GM12891 (cell line): ENCODE data around the gene IP6K2.

Experiments
- DNase-seq: peaks from one replicate; pipeline ENCODE4 v3.0.0; 2011; ENCODE audit warnings: low spot score; ENCODE audit not compliant: insufficient read length
- FAIRE-seq: peaks from 2 replicates; lab custom pipeline; 2011; peaks lifted over from hg19 to GRCh38; lab: Jason Lieb, UNC
- PAX5 ChIP-seq: IDR thresholded peaks from 2 replicates; pipeline ENCODE4 v1.6.1; 2011; ENCODE audit warnings: low read length, moderate library complexity, mild to moderate bottlenecking; ENCODE audit not compliant: insufficient read depth, severe bottlenecking
- POLR2A ChIP-seq: IDR thresholded peaks from 2 replicates; pipeline ENCODE4 v1.6.1; 2011; ENCODE audit warnings: low read depth, low read length, control low read depth
- POLR2AphosphoS5 ChIP-seq: IDR thresholded peaks from 2 replicates; pipeline ENCODE4 v1.6.1; 2011; ENCODE audit warnings: low read depth, low read length, control low read depth
- POU2F2 ChIP-seq: IDR thresholded peaks from 2 replicates; pipeline ENCODE4 v1.6.1; 2011; ENCODE audit warnings: low read depth, mild to moderate bottlenecking, control low read depth, low read length, moderate library complexity
- SPI1 ChIP-seq: IDR thresholded peaks from 2 replicates; pipeline ENCODE4 v1.6.1; 2011; ENCODE audit warnings: low read depth, low read length, control low read depth
- TAF1 ChIP-seq: IDR thresholded peaks from 2 replicates; pipeline ENCODE4 v1.6.1; 2011; ENCODE audit warnings: low read depth, low read length, control low read depth

IP6K2 gene

GRCh38 chr3:48664929-48665328 is 52.1 kb downstream of the IP6K2 start:
- no peak for FAIRE-seq
- no peak for DNase-seq
- TF ChIP-seq POLR2AphosphoS5 (no peak), SPI1 (no peak), PAX5 (no peak), POLR2A (no peak), TAF1 (no peak), POU2F2 (no peak)

GRCh38 chr3:48664313-48664644 is 52.7 kb downstream of the IP6K2 start:
- TF ChIP-seq TAF1 (no peak), POLR2AphosphoS5 (no peak), SPI1 (no peak), POU2F2 (no peak), POLR2A (no peak), PAX5 (no peak)
- FAIRE-seq (no peak), DNase-seq (no peak)

DNA sequence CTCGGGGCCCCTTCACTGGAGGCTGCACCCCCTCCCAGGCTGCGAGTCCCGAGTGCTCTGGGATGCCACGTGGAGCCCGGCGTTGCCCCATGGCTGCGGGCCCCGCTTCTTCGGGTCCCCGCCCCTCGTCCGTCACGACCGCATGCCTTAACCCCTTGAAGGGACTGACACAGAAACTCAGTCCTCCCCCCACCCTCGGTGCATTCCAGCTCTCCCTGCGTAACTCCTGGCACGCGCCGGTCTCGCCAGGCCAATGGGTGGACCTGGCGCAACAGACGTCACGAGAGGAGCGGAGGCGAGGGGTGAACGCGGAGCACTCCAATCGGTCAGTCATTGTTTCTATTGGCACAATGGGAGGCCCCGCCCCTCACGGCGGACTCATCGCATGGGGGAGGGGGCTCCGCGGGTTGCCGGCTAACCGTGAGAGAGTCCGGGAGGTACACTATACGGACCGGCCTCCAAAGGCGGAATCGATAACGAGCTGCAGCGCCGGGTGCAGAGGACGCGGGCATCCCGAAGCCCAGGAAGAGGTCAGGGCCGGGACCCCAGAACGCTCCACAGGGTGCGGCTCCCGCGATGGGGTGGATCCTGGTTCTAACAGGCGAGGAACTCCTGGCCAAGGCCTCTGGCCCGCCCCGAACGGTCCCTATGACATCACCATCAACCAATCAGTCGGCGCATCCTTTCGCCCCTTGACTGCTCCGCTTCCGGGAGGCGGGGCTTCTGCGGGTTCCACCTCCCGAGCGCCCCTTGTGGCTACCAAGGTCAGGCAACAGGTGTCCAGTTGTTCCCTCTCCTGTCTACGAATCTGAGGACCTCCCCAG is 53.3 kb downstream of the IP6K2 start:
- TF ChIP-seq POLR2AphosphoS5, result peak; percentile 21; the same call in 1 of the 2 replicates
- peak; percentile 20; the same call in 1 of the 2 replicates for TF ChIP-seq POU2F2
- no peak for TF ChIP-seq SPI1
- TF ChIP-seq TAF1, result no peak
- FAIRE-seq (peak; percentile 96), DNase-seq (peak; percentile 98)

GRCh38 chr3:48662753-48663488 is 54.1 kb downstream of the IP6K2 start, which contains the start of gene CELSR3:
Gene CELSR3 (minus strand): TSS chr3:48662886. CDS start chr3:48662634, 252 bp downstream.
- DNase-seq, result no peak
- TF ChIP-seq PAX5, result no peak
- FAIRE-seq, result peak; percentile 88

GRCh38 chr3:48662145-48662752 is 54.8 kb downstream of the IP6K2 start:
- DNase-seq (no peak), FAIRE-seq (no peak)
- TF ChIP-seq SPI1, result no peak
- TF ChIP-seq TAF1, result no peak
- TF ChIP-seq PAX5, result no peak

DNA sequence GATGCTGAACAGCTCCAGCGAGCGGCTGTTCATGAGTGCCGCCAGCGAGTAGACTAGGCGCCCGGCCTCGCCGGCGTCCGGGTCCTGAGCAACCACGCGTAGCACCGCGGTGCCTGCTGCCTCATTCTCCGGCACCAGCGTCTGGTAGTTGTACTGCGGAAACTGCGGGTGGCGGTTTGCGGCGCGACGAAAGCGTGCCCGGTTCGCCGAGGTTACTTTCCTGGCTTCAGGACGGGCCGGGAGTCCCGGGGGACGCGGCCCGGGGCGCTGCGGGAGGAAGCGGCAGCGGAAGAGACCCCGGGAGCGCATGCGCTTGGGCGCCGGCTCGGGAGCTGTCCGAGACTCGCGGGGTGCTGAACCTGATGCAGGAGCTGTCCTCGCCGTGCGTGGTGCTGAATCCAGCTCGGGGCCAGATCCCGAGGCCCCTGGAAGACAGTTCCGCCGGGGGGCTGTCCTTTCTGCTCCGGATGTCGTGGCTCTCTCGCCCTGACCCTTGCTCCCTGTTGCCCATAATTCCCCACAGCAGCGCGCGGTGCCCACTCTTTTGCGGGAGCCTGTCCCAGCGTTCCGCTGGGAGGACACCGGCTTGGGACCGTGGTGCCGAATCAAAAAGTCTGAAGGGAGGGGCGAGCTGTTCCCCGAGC is 55.4 kb downstream of the IP6K2 start:
- peak; percentile 83 for DNase-seq
- peak; percentile 91 for FAIRE-seq
- no peak for TF ChIP-seq POLR2A
- TF ChIP-seq SPI1, result no peak
- no peak for TF ChIP-seq TAF1
- no peak for TF ChIP-seq POLR2AphosphoS5
- TF ChIP-seq PAX5, result no peak
- TF ChIP-seq POU2F2, result no peak; the same call in 1 of the 2 replicates

DNA sequence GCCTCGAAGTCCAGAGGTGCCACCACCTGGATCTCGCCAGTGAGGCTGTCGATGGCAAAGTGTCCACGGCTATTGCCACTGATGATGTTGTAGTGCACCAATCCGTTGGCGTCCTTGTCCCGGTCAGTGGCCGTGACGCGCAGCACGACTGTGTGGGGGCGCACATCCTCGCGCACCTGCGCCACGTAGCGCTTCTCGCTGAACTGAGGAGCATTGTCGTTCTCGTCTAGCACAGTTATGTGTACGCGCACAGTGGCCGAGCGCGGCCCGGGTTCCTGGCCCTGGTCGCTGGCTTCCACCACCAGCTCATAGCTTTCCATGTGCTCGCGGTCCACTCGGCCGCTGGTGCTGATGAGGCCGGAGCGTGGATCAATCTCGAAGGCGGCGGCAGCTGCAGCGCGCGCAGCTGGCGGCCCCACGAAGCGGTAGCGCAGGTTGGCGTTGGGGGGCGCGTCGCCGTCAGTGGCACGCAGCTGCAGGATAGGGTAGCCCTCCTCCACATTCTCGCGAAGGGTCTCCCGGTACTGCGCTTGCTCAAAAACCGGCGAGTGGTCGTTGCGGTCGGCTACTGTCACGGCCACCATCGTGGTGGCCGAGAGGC is 56.1 kb downstream of the IP6K2 start:
- peak; percentile 48 for FAIRE-seq
- no peak for TF ChIP-seq SPI1
- no peak for TF ChIP-seq POLR2A
- TF ChIP-seq POU2F2, result no peak
- no peak for TF ChIP-seq TAF1
- no peak for TF ChIP-seq PAX5
- no peak for TF ChIP-seq POLR2AphosphoS5
- no peak for DNase-seq

GRCh38 chr3:48656841-48657281 is 60.2 kb downstream of the IP6K2 start:
- TF ChIP-seq PAX5 (no peak), POU2F2 (no peak), SPI1 (no peak), POLR2AphosphoS5 (no peak), TAF1 (no peak), POLR2A (no peak)
- FAIRE-seq (no peak), DNase-seq (no peak)

DNA sequence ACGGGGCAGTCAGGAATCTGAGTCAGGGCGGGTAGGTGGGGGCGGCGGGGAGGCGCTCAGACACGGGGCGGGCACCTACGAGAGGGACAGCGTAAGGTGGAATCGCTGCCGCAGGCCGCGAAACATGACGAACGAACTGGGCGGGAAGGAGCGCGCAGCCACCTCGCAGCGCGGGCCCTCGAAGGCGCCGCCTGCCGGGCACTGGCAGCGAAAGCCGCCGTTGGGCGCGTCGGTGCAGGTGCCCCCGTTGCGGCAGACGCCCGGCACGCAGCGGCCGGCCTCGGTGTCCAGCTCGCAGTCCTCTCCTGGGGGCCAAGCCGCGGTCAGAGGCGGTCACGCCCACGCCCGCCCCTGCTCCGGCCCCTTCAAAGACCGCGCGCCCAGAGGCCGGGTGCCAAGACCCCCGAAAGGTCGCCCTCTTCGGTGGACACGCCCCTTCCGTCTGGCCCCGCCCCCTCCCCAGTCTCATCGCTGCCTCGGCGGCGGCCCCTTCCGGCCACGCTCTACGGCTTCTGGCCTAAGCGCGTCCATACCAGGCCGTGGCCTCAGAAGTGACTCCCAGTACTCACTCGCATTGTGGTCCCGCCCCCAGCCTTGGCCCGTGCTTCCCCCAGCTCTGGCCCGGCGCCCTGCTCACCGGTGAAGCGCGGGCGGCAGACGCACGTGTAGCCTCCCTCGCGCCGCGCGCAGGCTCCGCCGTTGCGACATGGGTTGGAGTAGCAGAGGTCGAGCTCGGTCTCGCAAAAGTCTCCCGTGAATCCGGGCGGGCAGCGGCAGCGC is 60.8 kb downstream of the IP6K2 start:
- no peak for TF ChIP-seq POLR2A
- no peak for TF ChIP-seq TAF1
- TF ChIP-seq SPI1, result no peak
- no peak for TF ChIP-seq PAX5
- TF ChIP-seq POLR2AphosphoS5, result no peak
- TF ChIP-seq POU2F2, result no peak
- FAIRE-seq, result peak; percentile 96
- peak; percentile 96 for DNase-seq
